HepG2 (cell line): ENCODE data around the gene SLC6A9.

ENCODE experiments used
- CREM ChIP-seq, 2 experiments: sonication (generic) in 1 of 2; formaldehyde crosslinking in 1 of 2; IDR thresholded peaks; 2 replicates each; pipeline versions ENCODE4 v1.4.0 to v1.6.1; 2016 to 2020; ENCODE audit warnings: antibody characterized with exemption in 1 of 2, mild to moderate bottlenecking in 1 of 2, missing genetic modification reagents in 1 of 2
- GABPA ChIP-seq, 2 experiments: IDR thresholded peaks; 2 replicates each; pipeline ENCODE4 v1.6.1; 2011 to 2016; ENCODE audit warnings: low read depth in 2 of 2, low read length in 1 of 2, missing biosample characterization in 1 of 2, missing genetic modification characterization in 1 of 2
- GZF1 ChIP-seq: sonication (generic); formaldehyde crosslinking; IDR thresholded peaks from 2 replicates; pipeline ENCODE4 v1.5.1; 2020; ENCODE audit warnings: mild to moderate bottlenecking, missing genetic modification reagents
- LCORL ChIP-seq, 2 experiments: fragments of 450-650 bp in 1 of 2; sonication (generic) in 1 of 2; formaldehyde crosslinking in 1 of 2; IDR thresholded peaks; 2 replicates each; pipeline versions ENCODE4 v1.5.0 to v1.6.1; 2017 to 2020; ENCODE audit warnings: antibody characterized with exemption in 1 of 2, missing genetic modification reagents in 1 of 2
- NBN ChIP-seq: fragments of 450-650 bp; conservative IDR thresholded peaks from 2 replicates; pipeline ENCODE4 v1.6.1; 2017
- ZKSCAN8 ChIP-seq: IDR thresholded peaks from 2 replicates; pipeline ENCODE4 v1.6.1; 2016; ENCODE audit warnings: borderline replicate concordance, missing genetic modification reagents, missing compliant biosample characterization
- ZNF33A ChIP-seq: sonication (generic); formaldehyde crosslinking; IDR thresholded peaks from 2 replicates; pipeline ENCODE4 v1.5.1; 2020; ENCODE audit warnings: missing genetic modification reagents, mild to moderate bottlenecking, moderate library complexity, borderline replicate concordance
- ZNF720 ChIP-seq: sonication (generic); formaldehyde crosslinking; IDR thresholded peaks from 2 replicates; pipeline ENCODE4 v1.4.0; 2020; ENCODE audit warnings: missing genetic modification reagents
- TF ChIP-seq, protein P1 (sequence below): sonication (generic); formaldehyde crosslinking; IDR thresholded peaks from 2 replicates; pipeline ENCODE4 v1.5.0; 2020; ENCODE audit warnings: mild to moderate bottlenecking, missing genetic modification reagents, moderate library complexity
- TF ChIP-seq, protein P2 (sequence below): IDR thresholded peaks from 2 replicates; pipeline ENCODE4 v1.6.1; 2012; ENCODE audit warnings: inconsistent platforms
- TF ChIP-seq, protein P3 (sequence below): sonication (generic); formaldehyde crosslinking; IDR thresholded peaks from 2 replicates; pipeline ENCODE4 v1.4.0; 2020; ENCODE audit warnings: mild to moderate bottlenecking, low read depth, missing genetic modification reagents

- TF ChIP-seq ZNF33A (CRISPR knock-in tag) (no peak), GZF1 (CRISPR knock-in tag) (peak; percentile 55; the same call in 1 of the 2 replicates), CREM (IDR thresholded peaks at IDR 0.05) (no peak), CREM (CRISPR knock-in tag; IDR thresholded peaks at IDR 0.05) (no peak), NBN (no peak), ZNF720 (no peak), ZKSCAN8 (no peak), LCORL (IDR thresholded peaks at IDR 0.05) (no peak), LCORL (CRISPR knock-in tag; IDR thresholded peaks at IDR 0.05) (no peak), GABPA (IDR thresholded peaks at IDR 0.05; ENCODE audit: low read depth, low read length) (no peak), GABPA (CRISPR knock-in tag; IDR thresholded peaks at IDR 0.05; ENCODE audit: low read depth) (no peak)
- TF ChIP-seq, protein P1, sequence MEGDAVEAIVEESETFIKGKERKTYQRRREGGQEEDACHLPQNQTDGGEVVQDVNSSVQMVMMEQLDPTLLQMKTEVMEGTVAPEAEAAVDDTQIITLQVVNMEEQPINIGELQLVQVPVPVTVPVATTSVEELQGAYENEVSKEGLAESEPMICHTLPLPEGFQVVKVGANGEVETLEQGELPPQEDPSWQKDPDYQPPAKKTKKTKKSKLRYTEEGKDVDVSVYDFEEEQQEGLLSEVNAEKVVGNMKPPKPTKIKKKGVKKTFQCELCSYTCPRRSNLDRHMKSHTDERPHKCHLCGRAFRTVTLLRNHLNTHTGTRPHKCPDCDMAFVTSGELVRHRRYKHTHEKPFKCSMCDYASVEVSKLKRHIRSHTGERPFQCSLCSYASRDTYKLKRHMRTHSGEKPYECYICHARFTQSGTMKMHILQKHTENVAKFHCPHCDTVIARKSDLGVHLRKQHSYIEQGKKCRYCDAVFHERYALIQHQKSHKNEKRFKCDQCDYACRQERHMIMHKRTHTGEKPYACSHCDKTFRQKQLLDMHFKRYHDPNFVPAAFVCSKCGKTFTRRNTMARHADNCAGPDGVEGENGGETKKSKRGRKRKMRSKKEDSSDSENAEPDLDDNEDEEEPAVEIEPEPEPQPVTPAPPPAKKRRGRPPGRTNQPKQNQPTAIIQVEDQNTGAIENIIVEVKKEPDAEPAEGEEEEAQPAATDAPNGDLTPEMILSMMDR (CRISPR knock-in tag), result no peak
- TF ChIP-seq, protein P2, sequence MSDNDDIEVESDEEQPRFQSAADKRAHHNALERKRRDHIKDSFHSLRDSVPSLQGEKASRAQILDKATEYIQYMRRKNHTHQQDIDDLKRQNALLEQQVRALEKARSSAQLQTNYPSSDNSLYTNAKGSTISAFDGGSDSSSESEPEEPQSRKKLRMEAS, result peak; percentile 91
- TF ChIP-seq, protein P3, sequence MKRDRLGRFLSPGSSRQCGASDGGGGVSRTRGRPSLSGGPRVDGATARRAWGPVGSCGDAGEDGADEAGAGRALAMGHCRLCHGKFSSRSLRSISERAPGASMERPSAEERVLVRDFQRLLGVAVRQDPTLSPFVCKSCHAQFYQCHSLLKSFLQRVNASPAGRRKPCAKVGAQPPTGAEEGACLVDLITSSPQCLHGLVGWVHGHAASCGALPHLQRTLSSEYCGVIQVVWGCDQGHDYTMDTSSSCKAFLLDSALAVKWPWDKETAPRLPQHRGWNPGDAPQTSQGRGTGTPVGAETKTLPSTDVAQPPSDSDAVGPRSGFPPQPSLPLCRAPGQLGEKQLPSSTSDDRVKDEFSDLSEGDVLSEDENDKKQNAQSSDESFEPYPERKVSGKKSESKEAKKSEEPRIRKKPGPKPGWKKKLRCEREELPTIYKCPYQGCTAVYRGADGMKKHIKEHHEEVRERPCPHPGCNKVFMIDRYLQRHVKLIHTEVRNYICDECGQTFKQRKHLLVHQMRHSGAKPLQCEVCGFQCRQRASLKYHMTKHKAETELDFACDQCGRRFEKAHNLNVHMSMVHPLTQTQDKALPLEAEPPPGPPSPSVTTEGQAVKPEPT (CRISPR knock-in tag), result no peak
Observed at GRCh38 chr1:44029911-44030604, 1.2 kb downstream of the SLC6A9 start.
